Measurements from ENCODE around the gene GATA6. TPM values are rescaled to one million over a fixed set of nuclear protein-coding genes. Genes with fewer than 3 reads are reported as not detected.

The GATA6 gene
- polyA plus RNA-seq, 1 donor from 2014 or later = not detected

- Mint-ChIP-seq H3K9me3 (no peaks in the 10 kb centered on the region), H3K4me3 (no peak overlapping the region), H3K27ac (no peak overlapping the region), H3K36me3 (no peaks in the 10 kb centered on the region), H3K4me1 (no peaks in the 10 kb centered on the region), H3K27me3 (no peaks in the 10 kb centered on the region)
Measured at GRCh38 chr18:22223254-22223964, 54.0 kb downstream of the GATA6 start.

GRCh38 chr18:22223965-22224322 lies 54.6 kb downstream of the GATA6 start:
- H3K27ac Mint-ChIP-seq = no peak overlapping the region
- no peaks in the 10 kb centered on the region for H3K4me1 Mint-ChIP-seq
- no peaks in the 10 kb centered on the region for H3K9me3 Mint-ChIP-seq
- H3K4me3 Mint-ChIP-seq = no peak overlapping the region
- no peaks in the 10 kb centered on the region for H3K27me3 Mint-ChIP-seq
- H3K36me3 Mint-ChIP-seq = no peaks in the 10 kb centered on the region

- Mint-ChIP-seq H3K4me3 (no peak overlapping the region), H3K9me3 (peaks cover 0 to 4% (median under 1%) of the 10 kb centered on the region in 3 donors), H3K4me1 (no peaks in the 10 kb centered on the region), H3K36me3 (no peaks in the 10 kb centered on the region), H3K27ac (no peak overlapping the region), H3K27me3 (no peaks in the 10 kb centered on the region)
Measured at GRCh38 chr18:22224339-22224738, 55.0 kb downstream of the GATA6 start.

GRCh38 chr18:22226801-22227200 lies 57.4 kb downstream of the GATA6 start:
- peaks cover 0 to 4% (median 2%) of the 10 kb centered on the region in 3 donors for H3K9me3 Mint-ChIP-seq
- H3K4me1 Mint-ChIP-seq = no peaks in the 10 kb centered on the region
- no peaks in the 10 kb centered on the region for H3K27me3 Mint-ChIP-seq
- no peak overlapping the region for H3K4me3 Mint-ChIP-seq
- no peaks in the 10 kb centered on the region for H3K36me3 Mint-ChIP-seq
- no peak overlapping the region for H3K27ac Mint-ChIP-seq

- Mint-ChIP-seq H3K4me3 (no peak overlapping the region), H3K9me3 (peaks cover 0 to 4% (median 2%) of the 10 kb centered on the region in 3 donors), H3K36me3 (no peaks in the 10 kb centered on the region), H3K4me1 (no peaks in the 10 kb centered on the region), H3K27me3 (no peaks in the 10 kb centered on the region), H3K27ac (no peak overlapping the region)
Measured at GRCh38 chr18:22228976-22229375, 59.6 kb downstream of the GATA6 start.

GRCh38 chr18:22229456-22230124 lies 60.2 kb downstream of the GATA6 start:
- Mint-ChIP-seq H3K27ac (no peak overlapping the region), H3K27me3 (no peaks in the 10 kb centered on the region), H3K36me3 (no peaks in the 10 kb centered on the region), H3K4me1 (no peaks in the 10 kb centered on the region), H3K4me3 (no peak overlapping the region), H3K9me3 (peaks cover 0 to 4% (median 4%) of the 10 kb centered on the region in 3 donors)

- Mint-ChIP-seq H3K27me3 (no peaks in the 10 kb centered on the region), H3K36me3 (no peaks in the 10 kb centered on the region), H3K4me3 (no peak overlapping the region)
Measured at GRCh38 chr18:22230471-22230945, 61.1 kb downstream of the GATA6 start.

GRCh38 chr18:22233266-22233665 lies 63.9 kb downstream of the GATA6 start:
- H3K27ac Mint-ChIP-seq = no peak overlapping the region
- H3K36me3 Mint-ChIP-seq = no peaks in the 10 kb centered on the region
- H3K4me1 Mint-ChIP-seq = no peaks in the 10 kb centered on the region
- H3K9me3 Mint-ChIP-seq = peaks cover 0 to 4% (median 4%) of the 10 kb centered on the region in 3 donors
- peaks cover 4% of the 10 kb centered on the region for H3K27me3 Mint-ChIP-seq
- no peak overlapping the region for H3K4me3 Mint-ChIP-seq

More at GRCh38 chr18:22230471-22230945, 61.1 kb downstream of the GATA6 start:
- Mint-ChIP-seq H3K27ac (no peak overlapping the region), H3K9me3 (peaks cover 0 to 4% (median 4%) of the 10 kb centered on the region in 3 donors), H3K4me1 (no peaks in the 10 kb centered on the region)

GRCh38 chr18:22238036-22238435 lies 68.6 kb downstream of the GATA6 start:
- Mint-ChIP-seq H3K36me3 (no peaks in the 10 kb centered on the region), H3K4me3 (no peak overlapping the region), H3K4me1 (no peaks in the 10 kb centered on the region), H3K9me3 (peaks cover 0 to 2% (median 0%) of the 10 kb centered on the region in 3 donors), H3K27me3 (peaks cover 6% of the 10 kb centered on the region), H3K27ac (no peak overlapping the region)

- H3K4me3 Mint-ChIP-seq = no peak overlapping the region
- no peaks in the 10 kb centered on the region for H3K4me1 Mint-ChIP-seq
- H3K36me3 Mint-ChIP-seq = no peaks in the 10 kb centered on the region
- H3K9me3 Mint-ChIP-seq = peaks cover 0 to 2% (median 0%) of the 10 kb centered on the region in 3 donors
- H3K27me3 Mint-ChIP-seq = peaks cover 6% of the 10 kb centered on the region
- no peak overlapping the region for H3K27ac Mint-ChIP-seq
Measured at GRCh38 chr18:22238681-22239080, 69.3 kb downstream of the GATA6 start.

- no peaks in the 10 kb centered on the region for H3K4me1 Mint-ChIP-seq
- peaks cover 5% of the 10 kb centered on the region for H3K27me3 Mint-ChIP-seq
- H3K36me3 Mint-ChIP-seq = no peaks in the 10 kb centered on the region
- no peak overlapping the region for H3K4me3 Mint-ChIP-seq
- no peak overlapping the region for H3K27ac Mint-ChIP-seq
- no peaks in the 10 kb centered on the region for H3K9me3 Mint-ChIP-seq
Measured at GRCh38 chr18:22241921-22242361, 72.6 kb downstream of the GATA6 start.

GRCh38 chr18:22243513-22243912 lies 74.1 kb downstream of the GATA6 start:
- Mint-ChIP-seq H3K9me3 (peaks cover 0 to 4% (median 0%) of the 10 kb centered on the region in 3 donors), H3K36me3 (no peaks in the 10 kb centered on the region), H3K4me3 (no peak overlapping the region), H3K27ac (no peak overlapping the region), H3K27me3 (peaks cover 6% of the 10 kb centered on the region), H3K4me1 (no peaks in the 10 kb centered on the region)

- Mint-ChIP-seq H3K4me1 (no peaks in the 10 kb centered on the region), H3K4me3 (no peak overlapping the region), H3K27me3 (peaks cover 11% of the 10 kb centered on the region), H3K27ac (no peak overlapping the region), H3K9me3 (peaks cover 0 to 8% (median 3%) of the 10 kb centered on the region in 3 donors), H3K36me3 (no peaks in the 10 kb centered on the region)
Measured at GRCh38 chr18:22250026-22250425, 80.6 kb downstream of the GATA6 start.

- no peaks in the 10 kb centered on the region for H3K36me3 Mint-ChIP-seq
- H3K4me3 Mint-ChIP-seq = no peak overlapping the region
- H3K4me1 Mint-ChIP-seq = no peaks in the 10 kb centered on the region
- H3K9me3 Mint-ChIP-seq = peaks cover 1 to 8% (median 3%) of the 10 kb centered on the region in 3 donors
- H3K27ac Mint-ChIP-seq = no peak overlapping the region
- peaks cover 11% of the 10 kb centered on the region for H3K27me3 Mint-ChIP-seq
Measured at GRCh38 chr18:22250591-22250996, 81.2 kb downstream of the GATA6 start.

All from IgD-negative memory B cell (primary cell).